VCaP (cell line): Measurements from ENCODE around the gene PYHIN1.
"Not testable (repeated sequence)": the region's sequence is repeated elsewhere in the genome, so short reads cannot be mapped to it uniquely, and the experiment has no call there.

Experiments
- H3K27ac ChIP-seq: fragments of 450-650 bp; 2 replicates; pipeline ENCODE4 v1.5.1; 2017
- TF ChIP-seq, protein P1 (sequence below): fragments of 450-650 bp; conservative IDR thresholded peaks from 2 replicates; pipeline ENCODE4 v1.5.1; 2017; ENCODE audit warnings: mild to moderate bottlenecking, moderate library complexity

PYHIN1 gene

GRCh38 chr1:159007726-159008125, 76.4 kb downstream of the PYHIN1 start:
- TF ChIP-seq, protein P1, sequence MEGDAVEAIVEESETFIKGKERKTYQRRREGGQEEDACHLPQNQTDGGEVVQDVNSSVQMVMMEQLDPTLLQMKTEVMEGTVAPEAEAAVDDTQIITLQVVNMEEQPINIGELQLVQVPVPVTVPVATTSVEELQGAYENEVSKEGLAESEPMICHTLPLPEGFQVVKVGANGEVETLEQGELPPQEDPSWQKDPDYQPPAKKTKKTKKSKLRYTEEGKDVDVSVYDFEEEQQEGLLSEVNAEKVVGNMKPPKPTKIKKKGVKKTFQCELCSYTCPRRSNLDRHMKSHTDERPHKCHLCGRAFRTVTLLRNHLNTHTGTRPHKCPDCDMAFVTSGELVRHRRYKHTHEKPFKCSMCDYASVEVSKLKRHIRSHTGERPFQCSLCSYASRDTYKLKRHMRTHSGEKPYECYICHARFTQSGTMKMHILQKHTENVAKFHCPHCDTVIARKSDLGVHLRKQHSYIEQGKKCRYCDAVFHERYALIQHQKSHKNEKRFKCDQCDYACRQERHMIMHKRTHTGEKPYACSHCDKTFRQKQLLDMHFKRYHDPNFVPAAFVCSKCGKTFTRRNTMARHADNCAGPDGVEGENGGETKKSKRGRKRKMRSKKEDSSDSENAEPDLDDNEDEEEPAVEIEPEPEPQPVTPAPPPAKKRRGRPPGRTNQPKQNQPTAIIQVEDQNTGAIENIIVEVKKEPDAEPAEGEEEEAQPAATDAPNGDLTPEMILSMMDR = no peak
- H3K27ac ChIP-seq = no peak overlapping the region

GRCh38 chr1:159008744-159009188, 77.4 kb downstream of the PYHIN1 start:
- no peak overlapping the region for H3K27ac ChIP-seq
- TF ChIP-seq, protein P1 = no peak

- TF ChIP-seq, protein P1 = no peak
- H3K27ac ChIP-seq = no peak overlapping the region
These were observed 77.9 kb downstream of the PYHIN1 start for GRCh38 chr1:159009287-159009686.

GRCh38 chr1:159009704-159010361, 78.5 kb downstream of the PYHIN1 start, which contains the start of gene IFI16:
TSS of gene IFI16 (plus strand) at chr1:159009907. CDS start at chr1:159014681, 4,774 bp downstream.
- no peak within 1 kb of the TSS for H3K27ac ChIP-seq
- TF ChIP-seq, protein P1 = no peak

DNA sequence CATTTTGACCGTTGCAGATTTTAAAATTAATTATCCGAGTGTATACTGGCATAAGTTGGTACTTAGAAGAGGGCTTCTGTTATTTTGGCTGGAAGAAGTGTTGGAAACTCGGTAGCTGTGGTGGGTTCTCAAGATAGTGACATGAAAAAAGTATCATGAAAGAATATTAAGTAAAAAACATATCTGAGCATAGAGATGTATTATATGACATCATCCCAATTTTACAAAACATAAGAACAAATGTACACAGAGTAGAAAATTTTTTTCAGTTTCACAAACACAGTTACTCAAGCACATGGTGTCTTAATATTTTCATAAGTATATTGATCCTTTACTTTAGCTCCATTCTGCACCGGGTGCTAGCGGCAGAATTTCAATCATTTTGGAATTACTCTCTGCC, 79.0 kb downstream of the PYHIN1 start:
- H3K27ac ChIP-seq = no peak overlapping the region
- TF ChIP-seq, protein P1 = no peak

GRCh38 chr1:159011001-159011400, 79.6 kb downstream of the PYHIN1 start:
- H3K27ac ChIP-seq = not testable (repeated sequence)

- no peak overlapping the region for H3K27ac ChIP-seq
- TF ChIP-seq, protein P1 = no peak
These were observed 80.4 kb downstream of the PYHIN1 start for GRCh38 chr1:159011751-159012150.

GRCh38 chr1:159012495-159012894, 81.1 kb downstream of the PYHIN1 start:
- TF ChIP-seq, protein P1 = no peak
- H3K27ac ChIP-seq = no peak overlapping the region
